Stimulated activated CD8-positive, alpha-beta memory T cell treated with anti-CD3 and anti-CD28 coated beads, Interleukin-7, amount 100 ng/mL, for 24 hours (primary cell): ENCODE results near the gene BIRC3.

Experiments used
- DNase-seq: peaks from one replicate; pipeline ENCODE4 v3.0.0-alpha.2; 2020; ENCODE audit warnings: low read depth

BIRC3 gene

GRCh38 chr11:102317099-102317767 lies at the start of gene BIRC3:
Gene BIRC3, plus strand, starts transcription at chr11:102317484. Its CDS starts 7,026 bp downstream, at chr11:102324510.
- peak; percentile 74 for DNase-seq

DNA sequence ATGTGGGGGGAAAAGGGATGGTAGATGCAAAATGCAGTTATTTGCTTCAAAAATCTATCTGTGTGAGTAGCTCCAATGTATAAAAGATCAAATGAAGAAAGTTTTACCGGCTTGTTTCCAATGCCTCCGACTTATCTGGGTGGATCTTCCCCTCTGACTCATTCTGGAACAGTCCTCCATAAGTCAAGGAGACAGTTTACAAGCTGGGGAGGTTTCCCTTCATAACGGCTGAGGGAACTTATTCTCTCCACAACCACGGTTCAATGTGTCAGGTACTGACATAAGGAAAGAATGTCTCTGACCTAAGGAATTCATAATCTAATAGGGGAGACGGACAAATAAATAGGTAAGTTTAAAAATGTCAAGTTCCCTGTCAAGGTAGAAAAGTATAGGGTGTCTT lies 49.7 kb upstream of the BIRC3 start:
- DNase-seq, result no peak

- peak; percentile 51 for DNase-seq
These were observed 49.0 kb upstream of the BIRC3 start for GRCh38 chr11:102268083-102268984.

GRCh38 chr11:102268985-102269470 lies 48.3 kb upstream of the BIRC3 start:
- no peak for DNase-seq

GRCh38 chr11:102269927-102270326 lies 47.4 kb upstream of the BIRC3 start:
- no peak for DNase-seq

DNA sequence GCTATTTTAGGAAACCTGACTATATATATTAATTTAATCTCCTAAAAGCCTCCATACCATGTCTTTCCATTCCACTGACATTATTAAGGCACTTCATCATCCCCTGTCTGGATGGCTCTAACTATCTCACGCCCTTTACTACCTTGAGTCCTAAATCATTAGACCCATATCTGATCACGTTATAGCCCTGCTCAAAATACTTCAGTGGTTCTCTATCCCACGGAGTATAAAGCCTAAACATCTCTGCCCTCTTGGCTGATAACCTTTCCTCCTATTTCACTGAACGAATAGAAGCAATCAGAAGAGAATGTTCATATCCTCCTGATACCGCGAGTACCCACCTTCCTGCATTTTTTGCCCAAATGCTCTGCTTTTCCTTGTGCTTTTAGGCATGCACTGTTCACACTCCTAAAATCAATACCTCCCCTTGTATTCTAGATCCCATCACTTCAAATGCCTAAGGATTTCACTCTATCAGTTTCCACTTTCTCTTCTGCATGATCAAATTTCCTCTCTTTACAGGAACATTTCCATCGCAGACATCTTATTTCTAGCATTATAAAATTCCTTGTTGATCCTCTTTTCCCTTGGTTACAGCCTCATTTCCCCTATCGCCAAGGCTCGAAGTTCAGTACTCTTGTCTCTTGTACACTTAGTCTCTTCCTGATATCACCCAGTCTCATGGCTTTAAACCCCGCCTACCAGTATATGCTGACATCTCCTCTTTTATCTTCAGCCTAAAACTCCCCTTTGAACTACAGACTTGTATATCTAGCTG lies 45.0 kb upstream of the BIRC3 start:
- no peak for DNase-seq

DNA sequence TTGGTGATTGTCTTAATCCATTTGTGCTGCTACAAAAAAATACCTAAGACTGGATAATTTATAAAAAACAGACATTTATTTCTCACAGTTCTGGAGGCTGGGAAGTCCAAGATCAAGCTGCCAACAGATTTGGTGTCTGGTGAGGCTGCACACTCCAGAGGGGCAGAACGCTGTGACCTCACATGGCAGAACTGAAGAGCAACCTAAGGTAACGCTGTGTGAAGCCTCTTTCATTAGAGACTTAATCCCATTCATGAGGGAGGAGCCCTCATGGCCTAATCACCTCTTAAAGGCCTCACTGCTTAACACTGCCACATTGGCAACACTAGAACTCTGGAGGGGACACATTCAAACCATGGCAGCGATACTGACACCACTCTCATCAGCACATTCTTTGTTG lies 42.7 kb upstream of the BIRC3 start:
- DNase-seq, result no peak

- no peak for DNase-seq
These were observed 40.9 kb upstream of the BIRC3 start for GRCh38 chr11:102276362-102276761.

- no peak for DNase-seq
These were observed 40.5 kb upstream of the BIRC3 start for GRCh38 chr11:102276783-102277182.

DNA sequence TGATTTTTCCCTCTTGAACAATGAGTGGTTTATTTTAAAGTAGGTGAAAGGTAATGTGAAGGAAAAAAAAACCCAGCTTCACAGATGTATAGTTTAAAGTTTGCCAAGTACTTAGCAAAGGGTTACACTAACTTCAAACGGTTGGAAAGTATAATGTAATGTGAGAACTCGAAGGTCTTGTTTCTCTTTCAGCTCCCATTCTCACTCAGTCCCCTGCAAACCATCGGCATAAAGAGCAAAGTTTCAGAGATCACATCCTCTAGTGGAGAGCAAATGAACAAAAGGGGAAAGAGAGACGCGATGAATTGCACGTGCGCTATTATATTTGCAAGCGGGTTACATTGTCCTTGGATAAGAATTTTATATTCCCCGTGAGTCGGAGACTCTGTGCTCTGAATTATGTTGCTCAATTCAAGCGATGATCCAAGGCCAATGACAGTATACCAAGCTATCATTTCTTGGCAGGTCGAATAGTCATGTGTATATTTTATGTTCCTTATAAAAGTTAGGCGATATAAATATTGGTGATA lies 37.6 kb upstream of the BIRC3 start:
- DNase-seq, result no peak

DNA sequence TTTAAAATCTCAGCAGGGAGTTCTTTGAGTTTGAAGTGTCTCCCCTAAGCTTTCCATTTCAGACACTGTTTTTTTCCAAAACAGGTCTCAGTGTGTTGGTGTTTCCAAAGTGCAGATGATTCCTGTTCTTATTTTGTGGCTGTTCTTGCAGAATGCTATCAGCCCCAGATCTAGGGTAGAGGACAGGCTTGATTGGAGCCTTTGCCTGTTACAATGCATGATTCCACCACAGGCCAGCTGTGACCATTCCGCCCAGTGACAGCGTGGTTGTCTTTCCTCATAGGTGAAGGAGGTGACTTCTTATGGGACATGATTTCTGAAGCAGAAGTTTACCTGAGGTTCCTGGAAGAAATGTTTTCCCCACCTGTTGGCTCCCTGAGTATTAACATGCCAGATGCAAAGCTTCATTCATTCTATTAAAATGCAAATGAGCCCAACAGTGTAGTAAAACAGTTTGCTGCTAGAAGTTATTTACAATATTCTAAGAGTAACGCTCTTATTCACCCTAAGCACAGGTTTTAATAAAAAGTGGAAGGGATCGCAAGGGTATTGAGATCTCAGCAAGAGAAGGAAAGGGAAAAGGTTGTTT lies 36.9 kb upstream of the BIRC3 start:
- DNase-seq, result no peak

DNA sequence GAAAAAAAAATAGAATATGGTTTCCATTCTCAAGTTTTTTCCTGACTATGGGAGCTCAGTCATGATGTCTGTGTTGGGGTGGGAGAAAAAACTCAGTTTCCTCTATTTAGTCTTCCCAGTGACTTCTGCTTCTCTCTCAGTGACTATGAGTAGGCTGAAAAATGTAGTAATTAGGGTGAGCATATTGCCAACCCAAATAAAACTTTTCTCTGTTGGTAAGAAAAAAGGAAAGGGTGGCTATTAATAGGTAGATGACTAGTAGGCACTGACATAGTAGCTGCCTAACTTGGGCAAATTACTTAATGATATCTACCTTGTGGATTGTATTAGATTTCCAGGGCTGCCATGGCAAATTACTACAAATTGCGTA lies 34.2 kb upstream of the BIRC3 start:
- DNase-seq, result no peak

- no peak for DNase-seq
These were observed 33.3 kb upstream of the BIRC3 start for GRCh38 chr11:102284008-102284407.

GRCh38 chr11:102286292-102286691 lies 31.0 kb upstream of the BIRC3 start:
- DNase-seq, result no peak

- no peak for DNase-seq
These were observed 29.1 kb upstream of the BIRC3 start for GRCh38 chr11:102287964-102288724.

- no peak for DNase-seq
These were observed 28.6 kb upstream of the BIRC3 start for GRCh38 chr11:102288725-102289083.

- DNase-seq, result no peak
These were observed 27.7 kb upstream of the BIRC3 start for GRCh38 chr11:102289592-102289991.

GRCh38 chr11:102291831-102292230 lies 25.5 kb upstream of the BIRC3 start:
- DNase-seq, result no peak

GRCh38 chr11:102292933-102293332 lies 24.4 kb upstream of the BIRC3 start:
- no peak for DNase-seq

GRCh38 chr11:102293873-102294601 lies 23.2 kb upstream of the BIRC3 start:
- no peak for DNase-seq
